ENCODE measurements around the gene ICAM5. TPM values are rescaled to one million over a fixed set of nuclear protein-coding genes. Genes with fewer than 3 reads are reported as not detected.

The ICAM5 gene
- total RNA-seq, 3 donors from 2014 or later: 0.69 to 1.4 (median 0.73) TPM

GRCh38 chr19:10315335-10316214 lies 25.8 kb downstream of the ICAM5 start, which contains the start of gene FDX2:
Gene FDX2 (minus strand): TSS chr19:10316015. CDS start chr19:10315996, 19 bp downstream.
- Histone ChIP-seq H3K36me3 (ENCODE audit: low read depth) (peaks cover 8% of the 10 kb centered on the region), H3K4me1 (ENCODE audit: low read depth) (peaks cover 9% of the 10 kb centered on the region), H3K4me3 (peak within 1 kb of the TSS; percentile 56), H3K9me3 (no peaks in the 10 kb centered on the region)
- intact Hi-C loops (cut with DNase I, micrococcal nuclease): no loop called here
- TF ChIP-seq, protein P1, sequence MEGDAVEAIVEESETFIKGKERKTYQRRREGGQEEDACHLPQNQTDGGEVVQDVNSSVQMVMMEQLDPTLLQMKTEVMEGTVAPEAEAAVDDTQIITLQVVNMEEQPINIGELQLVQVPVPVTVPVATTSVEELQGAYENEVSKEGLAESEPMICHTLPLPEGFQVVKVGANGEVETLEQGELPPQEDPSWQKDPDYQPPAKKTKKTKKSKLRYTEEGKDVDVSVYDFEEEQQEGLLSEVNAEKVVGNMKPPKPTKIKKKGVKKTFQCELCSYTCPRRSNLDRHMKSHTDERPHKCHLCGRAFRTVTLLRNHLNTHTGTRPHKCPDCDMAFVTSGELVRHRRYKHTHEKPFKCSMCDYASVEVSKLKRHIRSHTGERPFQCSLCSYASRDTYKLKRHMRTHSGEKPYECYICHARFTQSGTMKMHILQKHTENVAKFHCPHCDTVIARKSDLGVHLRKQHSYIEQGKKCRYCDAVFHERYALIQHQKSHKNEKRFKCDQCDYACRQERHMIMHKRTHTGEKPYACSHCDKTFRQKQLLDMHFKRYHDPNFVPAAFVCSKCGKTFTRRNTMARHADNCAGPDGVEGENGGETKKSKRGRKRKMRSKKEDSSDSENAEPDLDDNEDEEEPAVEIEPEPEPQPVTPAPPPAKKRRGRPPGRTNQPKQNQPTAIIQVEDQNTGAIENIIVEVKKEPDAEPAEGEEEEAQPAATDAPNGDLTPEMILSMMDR (IDR thresholded peaks at IDR 0.05): no peak
- ATAC-seq (peak; percentile 94), DNase-seq (peak; percentile 91 to 95 (median 95))

- peak in 1 of 3 donors; percentile 51 for DNase-seq
- peak; percentile 10 for ATAC-seq
- intact Hi-C loops (cut with DNase I, micrococcal nuclease): no loop called here
- H3K4me1 ChIP-seq (ENCODE audit: low read depth): peaks cover 15% of the 10 kb centered on the region
- no peaks in the 10 kb centered on the region for H3K9me3 ChIP-seq
- H3K4me3 ChIP-seq: no peak overlapping the region
- TF ChIP-seq, protein P1 (IDR thresholded peaks at IDR 0.05): no peak
- H3K36me3 ChIP-seq (ENCODE audit: low read depth): peaks cover 8% of the 10 kb centered on the region
Measured at GRCh38 chr19:10316229-10317044, 26.7 kb downstream of the ICAM5 start.

DNA sequence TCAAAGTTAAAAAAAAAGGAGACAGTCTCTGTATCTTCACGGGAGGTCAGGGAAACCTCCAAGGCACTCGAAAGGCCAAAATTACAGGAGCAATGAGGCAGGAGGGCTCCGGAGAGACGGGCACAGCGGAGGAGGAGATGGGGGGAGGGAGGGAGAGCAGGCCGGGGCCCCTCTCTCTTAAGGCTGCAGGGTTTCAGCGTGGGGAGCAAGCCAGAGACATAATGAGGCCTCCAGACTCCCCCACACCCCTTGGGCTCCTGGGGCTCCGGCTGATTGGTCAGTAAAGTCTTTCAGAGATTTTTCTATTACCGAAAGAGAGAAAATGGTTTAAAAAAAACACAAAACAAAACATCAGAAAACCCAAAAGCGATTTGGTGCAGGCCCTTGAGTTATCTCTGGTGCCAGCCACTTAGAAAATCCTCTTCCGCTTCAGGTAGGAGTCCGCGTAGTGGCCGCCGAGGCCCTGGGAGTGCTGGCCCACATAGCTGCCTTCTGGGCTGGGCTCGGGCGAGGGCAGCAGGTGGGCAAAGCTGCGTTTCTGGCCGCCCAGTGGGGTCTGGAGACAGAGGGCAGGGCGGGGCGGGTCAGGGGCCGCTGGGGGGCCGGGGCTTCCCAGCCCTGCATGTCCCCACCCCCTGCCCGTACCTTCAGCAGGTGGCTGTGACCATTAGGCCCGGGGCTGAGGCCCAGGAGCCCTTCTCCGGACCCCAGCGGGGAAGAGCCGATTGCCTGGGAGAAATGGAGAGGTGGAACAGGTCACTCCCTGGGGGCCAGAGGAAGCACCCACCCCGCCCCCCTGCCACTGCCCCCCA lies 27.5 kb downstream of the ICAM5 start:
- TF ChIP-seq, protein P1 (IDR thresholded peaks at IDR 0.05): no peak
- peaks cover 8% of the 10 kb centered on the region for H3K36me3 ChIP-seq (ENCODE audit: low read depth)

GRCh38 chr19:10317857-10318462 lies 28.2 kb downstream of the ICAM5 start:
- H3K36me3 ChIP-seq (ENCODE audit: low read depth): peaks cover 8% of the 10 kb centered on the region
- ATAC-seq (no peak), DNase-seq (no peak)
- TF ChIP-seq, protein P1 (IDR thresholded peaks at IDR 0.05): no peak
- no peak overlapping the region for H3K4me3 ChIP-seq
- intact Hi-C loops (cut with DNase I, micrococcal nuclease): no loop called here
- H3K4me1 ChIP-seq (ENCODE audit: low read depth): peaks cover 31% of the 10 kb centered on the region
- H3K9me3 ChIP-seq: no peaks in the 10 kb centered on the region

More for the DNA sequence above, 27.5 kb downstream of the ICAM5 start:
- DNase-seq (no peak), ATAC-seq (no peak)
- H3K4me3 ChIP-seq: no peak overlapping the region
- intact Hi-C loops (cut with DNase I, micrococcal nuclease): no loop called here
- H3K9me3 ChIP-seq: no peaks in the 10 kb centered on the region
- peaks cover 24% of the 10 kb centered on the region for H3K4me1 ChIP-seq (ENCODE audit: low read depth)

Data from mucosa of descending colon (tissue), 3 donors.